Esophagus muscularis mucosa (tissue), 4 donors: ENCODE measurements around the gene LRP6. TPM values are rescaled to one million over a fixed set of nuclear protein-coding genes. Genes with fewer than 3 reads are reported as not detected.

ENCODE experiments used
- DNase-seq: peaks from one replicate; pipeline ENCODE4 v3.0.0-alpha.2; 2017; ENCODE audit errors: extremely low spot score
- H3K27ac ChIP-seq, 4 donors: fragments of 200-600 bp; sonication (generic); replicated peaks in 1 of 4; 1 replicate in 3 of 4; 2 replicates in 1 of 4; pipeline ENCODE4 v1.5.1; 2016 to 2019; ENCODE audit warnings: mild to moderate bottlenecking in 1 of 4
- H3K27me3 ChIP-seq, 4 donors: fragments of 200-600 bp; sonication (generic); one replicate each; pipeline versions ENCODE4 v1.5.1 to v1.6.0; 2016 to 2019
- H3K36me3 ChIP-seq, 4 donors: fragments of 200-600 bp; sonication (generic); one replicate each; pipeline ENCODE4 v1.5.1; 2016 to 2019
- H3K4me1 ChIP-seq, 4 donors: fragments of 200-600 bp; sonication (generic); one replicate each; pipeline ENCODE4 v1.5.1; 2016 to 2019
- H3K4me3 ChIP-seq, 4 donors: fragments of 200-600 bp; sonication (generic); 1 replicate in 2 of 4; 2 replicates in 2 of 4; pipeline ENCODE4 v1.5.1; 2016 to 2019; ENCODE audit warnings: mild to moderate bottlenecking in 4 of 4, moderate library complexity in 1 of 4
- H3K9me3 ChIP-seq, 4 donors: fragments of 200-600 bp; sonication (generic); 1 replicate in 3 of 4; 2 replicates in 1 of 4; pipeline ENCODE4 v1.5.1; 2016 to 2019
- EP300 ChIP-seq: sonication (generic); formaldehyde crosslinking; IDR thresholded peaks from one replicate; pipeline ENCODE4 v1.6.1; 2017; ENCODE audit warnings: antibody characterized with exemption
- POLR2A ChIP-seq: fragments of 450-650 bp; IDR thresholded peaks from one replicate; pipeline ENCODE4 v1.6.1; 2017; ENCODE audit warnings: antibody characterized with exemption, moderate library complexity, mild to moderate bottlenecking, low read depth
- POLR2AphosphoS5 ChIP-seq, 2 donors: sonication (generic); formaldehyde crosslinking; IDR thresholded peaks; one replicate each; pipeline ENCODE4 v1.6.1; 2017; ENCODE audit warnings: antibody characterized with exemption in 2 of 2
- WGBS: methylation state at CpG from one replicate; pipeline ENCODE4 v1.1.5; 2018; 5-methylcytosine and 5-hydroxymethylcytosine counted together
- intact Hi-C: fragments of 100-400 bp; cut with DNase I; formaldehyde crosslinking; loops from one replicate; pipeline ENCODE4 v1.15.1; 2023
- total RNA-seq, 4 donors: library from RNA; depleted of rRNA; stranded (reverse); fragments of >200 nt; gene quantifications; one replicate each; pipeline versions ENCODE4 v1.1.0 to v1.2.1, GENCODE V29; 2016
- TF ChIP-seq, protein P1 (sequence below), 3 experiments: fragments of 200-600 bp in 2 of 3; fragments of 450-650 bp in 1 of 3; sonication (generic) in 2 of 3; IDR thresholded peaks; one replicate each; pipeline ENCODE4 v1.5.1; 2017 to 2019; ENCODE audit warnings: antibody characterized with exemption in 3 of 3, mild to moderate bottlenecking in 2 of 3, moderate library complexity in 1 of 3

Gene LRP6
- total RNA-seq, 4 donors from 2014 or later: 26.2 to 61.1 (median 34.8) TPM

DNA sequence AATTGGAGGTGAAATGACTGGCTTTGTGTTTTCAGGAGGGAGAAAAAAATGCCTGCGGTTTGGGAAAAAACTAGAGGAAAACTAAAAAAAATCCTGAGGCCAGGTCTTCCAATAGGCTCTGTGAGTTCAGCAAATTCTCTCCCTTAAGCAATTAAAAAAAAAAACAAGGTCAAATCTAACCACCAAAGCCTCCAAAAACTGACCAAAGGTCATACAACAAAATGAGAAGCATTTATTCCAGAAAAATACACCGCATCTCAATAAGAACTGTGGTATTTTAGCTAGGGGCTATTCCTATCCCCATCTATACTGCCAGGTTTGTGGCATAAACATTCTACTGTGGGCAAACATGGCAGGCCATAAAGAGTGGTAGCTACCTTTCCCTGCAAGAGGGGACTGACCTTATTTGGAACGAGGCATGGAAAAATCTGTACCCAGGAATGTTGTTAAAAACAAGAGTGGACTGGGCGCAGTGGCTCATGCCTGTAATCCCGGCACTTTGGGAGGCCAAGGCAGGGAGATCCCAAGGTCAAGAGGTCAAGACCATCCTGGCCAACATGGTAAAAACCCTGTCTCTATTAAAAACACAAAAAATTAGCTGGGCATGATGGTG lies 60.0 kb downstream of the LRP6 start:
- Histone ChIP-seq H3K27ac (no peak overlapping the region), H3K9me3 (no peaks in the 10 kb centered on the region), H3K36me3 (peaks cover 0 to 9% (median 0%) of the 10 kb centered on the region in 4 donors), H3K4me1 (peaks cover 0 to 7% (median 4%) of the 10 kb centered on the region in 4 donors), H3K27me3 (no peaks in the 10 kb centered on the region), H3K4me3 (no peak overlapping the region)
- WGBS: 82% methylated on average over 5 of the region's 5 CpGs
- DNase-seq: no peak
- TF ChIP-seq POLR2AphosphoS5 (IDR thresholded peaks at IDR 0.05) (no peak), POLR2A (no peak), EP300 (no peak)
- TF ChIP-seq, protein P1, sequence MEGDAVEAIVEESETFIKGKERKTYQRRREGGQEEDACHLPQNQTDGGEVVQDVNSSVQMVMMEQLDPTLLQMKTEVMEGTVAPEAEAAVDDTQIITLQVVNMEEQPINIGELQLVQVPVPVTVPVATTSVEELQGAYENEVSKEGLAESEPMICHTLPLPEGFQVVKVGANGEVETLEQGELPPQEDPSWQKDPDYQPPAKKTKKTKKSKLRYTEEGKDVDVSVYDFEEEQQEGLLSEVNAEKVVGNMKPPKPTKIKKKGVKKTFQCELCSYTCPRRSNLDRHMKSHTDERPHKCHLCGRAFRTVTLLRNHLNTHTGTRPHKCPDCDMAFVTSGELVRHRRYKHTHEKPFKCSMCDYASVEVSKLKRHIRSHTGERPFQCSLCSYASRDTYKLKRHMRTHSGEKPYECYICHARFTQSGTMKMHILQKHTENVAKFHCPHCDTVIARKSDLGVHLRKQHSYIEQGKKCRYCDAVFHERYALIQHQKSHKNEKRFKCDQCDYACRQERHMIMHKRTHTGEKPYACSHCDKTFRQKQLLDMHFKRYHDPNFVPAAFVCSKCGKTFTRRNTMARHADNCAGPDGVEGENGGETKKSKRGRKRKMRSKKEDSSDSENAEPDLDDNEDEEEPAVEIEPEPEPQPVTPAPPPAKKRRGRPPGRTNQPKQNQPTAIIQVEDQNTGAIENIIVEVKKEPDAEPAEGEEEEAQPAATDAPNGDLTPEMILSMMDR (IDR thresholded peaks at IDR 0.05): no peak
- intact Hi-C loops: no loop called here

DNA sequence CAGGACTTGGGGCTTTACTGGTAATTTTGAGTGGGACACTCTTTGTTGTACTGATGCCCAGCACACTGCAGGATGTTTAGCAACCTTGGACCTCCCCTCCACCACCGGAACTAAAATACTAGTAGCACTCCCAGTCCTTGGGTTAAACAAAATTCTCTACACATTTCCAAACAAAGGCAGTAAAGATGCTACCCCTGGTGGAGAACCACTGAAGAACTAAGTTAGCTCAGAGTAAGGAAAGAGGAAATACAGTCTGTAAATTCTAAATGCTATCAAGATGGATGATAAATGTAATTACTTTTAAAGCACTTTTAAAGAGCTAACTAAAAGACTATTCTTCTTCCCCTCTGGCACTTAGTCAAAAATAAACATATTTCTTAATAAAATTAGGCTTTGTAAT lies 64.1 kb downstream of the LRP6 start:
- WGBS: 62% methylated on average over 1 of the region's 1 CpG
- Histone ChIP-seq H3K4me1 (peaks cover 0 to 7% (median 4%) of the 10 kb centered on the region in 4 donors), H3K27ac (no peak overlapping the region), H3K9me3 (no peaks in the 10 kb centered on the region), H3K36me3 (peaks cover 0 to 15% (median 0%) of the 10 kb centered on the region in 4 donors), H3K4me3 (no peak overlapping the region), H3K27me3 (no peaks in the 10 kb centered on the region)
- no peak for DNase-seq
- intact Hi-C loops: no loop called here
- TF ChIP-seq, protein P1 (IDR thresholded peaks at IDR 0.05): no peak
- no peak for TF ChIP-seq POLR2A
- no peak for TF ChIP-seq EP300
- no peak for TF ChIP-seq POLR2AphosphoS5 (IDR thresholded peaks at IDR 0.05)

DNA sequence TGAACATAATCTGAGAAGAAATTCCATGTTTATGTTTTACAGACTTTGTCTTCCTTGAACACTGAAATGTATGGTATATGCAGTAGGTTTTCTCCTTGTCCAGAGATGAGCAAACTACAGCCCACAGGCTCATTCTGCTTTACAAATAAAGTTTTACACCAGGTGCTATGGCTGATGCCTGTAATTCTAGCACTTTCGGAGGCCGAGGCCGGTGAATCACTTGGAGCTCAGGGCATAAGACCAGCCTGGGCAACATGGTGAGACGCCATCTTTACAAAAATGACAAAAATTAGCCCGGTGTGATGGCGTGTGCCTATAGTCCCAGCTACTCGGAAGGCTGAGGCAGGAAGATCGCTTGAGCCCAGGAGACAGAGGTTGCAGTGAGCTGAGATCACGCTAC lies 64.7 kb downstream of the LRP6 start:
- Histone ChIP-seq H3K27ac (no peak overlapping the region), H3K9me3 (no peaks in the 10 kb centered on the region), H3K4me3 (no peak overlapping the region), H3K36me3 (peaks cover 0 to 15% (median 0%) of the 10 kb centered on the region in 4 donors), H3K27me3 (no peaks in the 10 kb centered on the region), H3K4me1 (peaks cover 0 to 7% (median 3%) of the 10 kb centered on the region in 4 donors)
- intact Hi-C loops: no loop called here
- no peak for TF ChIP-seq POLR2A
- TF ChIP-seq POLR2AphosphoS5 (IDR thresholded peaks at IDR 0.05): no peak
- TF ChIP-seq, protein P1 (IDR thresholded peaks at IDR 0.05): no peak
- TF ChIP-seq EP300: no peak
- no peak for DNase-seq
- 95% methylated on average over 9 of the region's 9 CpGs for WGBS

DNA sequence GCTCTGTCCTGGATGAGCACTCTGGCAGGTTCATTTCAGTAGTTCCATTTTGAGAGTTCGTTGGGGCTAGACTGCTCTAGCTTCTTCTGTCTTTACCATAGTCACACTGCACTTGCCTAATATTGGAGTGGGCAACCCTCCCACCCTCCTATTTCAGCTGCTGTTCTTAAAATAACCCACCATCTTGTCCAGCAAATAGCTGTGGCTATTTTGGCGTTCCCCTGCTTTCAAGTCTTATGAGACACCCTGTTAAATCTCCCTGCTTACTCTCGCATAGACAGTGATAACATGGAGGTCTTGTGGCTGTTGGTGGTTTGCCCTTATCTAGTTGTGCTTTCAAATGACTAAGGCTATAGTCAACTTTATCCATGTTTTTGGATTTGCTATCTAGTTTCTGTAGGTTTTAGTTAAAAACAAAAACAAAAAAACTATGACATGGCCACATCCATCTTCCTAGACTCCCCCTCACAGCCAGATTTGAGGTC lies 65.5 kb downstream of the LRP6 start:
- DNase-seq: no peak
- Histone ChIP-seq H3K27me3 (no peaks in the 10 kb centered on the region), H3K36me3 (peaks cover 0 to 15% (median 0%) of the 10 kb centered on the region in 4 donors), H3K4me3 (no peak overlapping the region), H3K9me3 (no peaks in the 10 kb centered on the region), H3K27ac (no peak overlapping the region), H3K4me1 (peaks cover 0 to 7% (median 2%) of the 10 kb centered on the region in 4 donors)
- intact Hi-C loops: no loop called here
- TF ChIP-seq POLR2A (no peak), EP300 (no peak), POLR2AphosphoS5 (IDR thresholded peaks at IDR 0.05) (no peak)
- TF ChIP-seq, protein P1 (IDR thresholded peaks at IDR 0.05): no peak
- 99% methylated on average over 3 of the region's 3 CpGs for whole genome bisulfite sequencing

DNA sequence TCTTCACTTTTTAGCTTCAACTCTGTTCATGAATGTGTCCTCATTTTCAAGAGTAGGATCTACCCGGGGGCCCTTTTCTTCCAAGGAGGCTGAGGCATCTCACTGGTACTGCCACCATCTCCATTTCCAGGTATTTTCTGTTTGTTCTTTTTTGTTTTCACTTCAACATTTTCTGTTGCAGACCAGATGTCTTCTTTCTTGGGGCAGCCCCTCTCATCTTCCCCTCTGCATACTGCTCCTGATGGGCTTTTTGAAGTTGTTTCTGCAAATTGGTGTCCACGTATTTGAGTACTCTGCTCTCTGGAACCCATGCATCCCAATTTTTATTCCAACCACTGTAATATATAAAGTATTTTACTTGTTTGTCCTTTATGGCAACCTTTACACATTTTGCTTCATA lies 66.5 kb downstream of the LRP6 start:
- Histone ChIP-seq H3K36me3 (peaks cover 0 to 15% (median 0%) of the 10 kb centered on the region in 4 donors), H3K9me3 (no peaks in the 10 kb centered on the region), H3K27me3 (no peaks in the 10 kb centered on the region), H3K27ac (no peak overlapping the region), H3K4me3 (no peak overlapping the region), H3K4me1 (peaks cover 0 to 7% (median 2%) of the 10 kb centered on the region in 4 donors)
- 100% methylated on average over 2 of the region's 2 CpGs for WGBS
- intact Hi-C loops: no loop called here
- no peak for DNase-seq
- TF ChIP-seq POLR2AphosphoS5 (IDR thresholded peaks at IDR 0.05): no peak
- no peak for TF ChIP-seq EP300
- TF ChIP-seq, protein P1 (IDR thresholded peaks at IDR 0.05): no peak
- TF ChIP-seq POLR2A: no peak
